HFF-Myc (cell line): ENCODE results near the gene SREBF2.

ENCODE experiments used
- DNase-seq: peaks from one replicate; pipeline ENCODE4 v3.0.0-alpha.2; 2011; ENCODE audit warnings: low read depth; ENCODE audit errors: extremely low read depth
- H3K4me3 ChIP-seq: replicated peaks from 2 replicates; pipeline ENCODE4 v1.5.1; 2011; ENCODE audit warnings: low read depth, mild to moderate bottlenecking, control low read depth, low read length
- TF ChIP-seq, protein P1 (sequence below): IDR thresholded peaks from 2 replicates; pipeline ENCODE4 v1.5.1; 2012; ENCODE audit warnings: mild to moderate bottlenecking, low read depth, low read length, control low read depth; ENCODE audit errors: missing control alignments

The SREBF2 gene

GRCh38 chr22:41915035-41915785, 82.3 kb downstream of the SREBF2 start, which contains the start of gene SHISA8:
TSS of gene SHISA8 (minus strand) at chr22:41915074. CDS start at chr22:41914667, 407 bp downstream.
- no peak for DNase-seq
- no peak within 1 kb of the TSS for H3K4me3 ChIP-seq
- TF ChIP-seq, protein P1, sequence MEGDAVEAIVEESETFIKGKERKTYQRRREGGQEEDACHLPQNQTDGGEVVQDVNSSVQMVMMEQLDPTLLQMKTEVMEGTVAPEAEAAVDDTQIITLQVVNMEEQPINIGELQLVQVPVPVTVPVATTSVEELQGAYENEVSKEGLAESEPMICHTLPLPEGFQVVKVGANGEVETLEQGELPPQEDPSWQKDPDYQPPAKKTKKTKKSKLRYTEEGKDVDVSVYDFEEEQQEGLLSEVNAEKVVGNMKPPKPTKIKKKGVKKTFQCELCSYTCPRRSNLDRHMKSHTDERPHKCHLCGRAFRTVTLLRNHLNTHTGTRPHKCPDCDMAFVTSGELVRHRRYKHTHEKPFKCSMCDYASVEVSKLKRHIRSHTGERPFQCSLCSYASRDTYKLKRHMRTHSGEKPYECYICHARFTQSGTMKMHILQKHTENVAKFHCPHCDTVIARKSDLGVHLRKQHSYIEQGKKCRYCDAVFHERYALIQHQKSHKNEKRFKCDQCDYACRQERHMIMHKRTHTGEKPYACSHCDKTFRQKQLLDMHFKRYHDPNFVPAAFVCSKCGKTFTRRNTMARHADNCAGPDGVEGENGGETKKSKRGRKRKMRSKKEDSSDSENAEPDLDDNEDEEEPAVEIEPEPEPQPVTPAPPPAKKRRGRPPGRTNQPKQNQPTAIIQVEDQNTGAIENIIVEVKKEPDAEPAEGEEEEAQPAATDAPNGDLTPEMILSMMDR = no peak

GRCh38 chr22:41915786-41916493, 83.0 kb downstream of the SREBF2 start:
- H3K4me3 ChIP-seq = no peak overlapping the region
- no peak for DNase-seq
- TF ChIP-seq, protein P1 = no peak

GRCh38 chr22:41916745-41917358, 83.9 kb downstream of the SREBF2 start:
- TF ChIP-seq, protein P1 = no peak
- H3K4me3 ChIP-seq = no peak overlapping the region
- no peak for DNase-seq

GRCh38 chr22:41917375-41917902, 84.5 kb downstream of the SREBF2 start:
- no peak for DNase-seq
- H3K4me3 ChIP-seq = no peak overlapping the region
- TF ChIP-seq, protein P1 = no peak

DNA sequence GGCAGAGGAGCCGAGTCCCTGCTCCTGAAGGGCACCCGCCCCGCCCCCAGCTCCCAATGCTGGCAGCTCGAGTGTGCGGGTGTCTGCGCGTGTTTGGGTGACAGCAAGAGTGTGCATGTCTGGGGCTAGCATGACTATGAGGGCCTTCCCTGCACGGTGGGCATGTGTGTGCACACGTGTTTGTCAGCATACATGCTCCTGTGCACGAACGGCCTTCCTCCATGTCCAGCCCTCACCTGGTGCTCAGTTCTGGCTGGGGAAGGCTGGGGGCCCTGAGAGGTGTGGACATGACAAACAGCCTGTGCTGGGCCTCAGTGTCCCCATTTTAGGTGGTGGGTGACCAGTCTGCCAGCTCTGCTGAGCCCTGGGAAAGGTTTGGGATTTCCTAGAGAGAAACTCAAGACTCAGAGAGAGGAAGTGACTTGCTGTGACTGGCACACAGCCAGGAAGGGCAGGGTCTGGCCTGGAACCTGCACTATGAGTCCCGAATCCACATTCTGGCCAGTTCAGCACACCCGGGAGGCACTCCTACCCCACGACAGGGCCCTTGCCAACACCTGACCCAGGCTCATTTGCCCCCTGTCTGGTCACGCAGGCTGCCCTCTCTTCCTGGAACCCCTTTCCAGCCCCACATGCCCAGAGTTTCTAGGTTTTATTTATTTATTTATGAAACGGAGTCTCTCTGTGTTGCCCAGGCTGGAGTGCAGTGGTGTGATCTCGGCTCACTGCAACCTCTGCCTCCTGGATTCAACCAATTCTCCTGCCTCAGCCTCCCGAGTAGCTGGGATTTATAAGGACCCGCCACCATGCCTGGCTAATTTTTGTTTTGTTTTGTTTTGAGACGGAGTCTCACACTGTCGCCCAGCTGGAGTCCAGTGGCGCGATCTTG, 85.2 kb downstream of the SREBF2 start:
- TF ChIP-seq, protein P1 = no peak
- no peak overlapping the region for H3K4me3 ChIP-seq
- DNase-seq = no peak
